HG02642 (cell line): ENCODE measurements around the gene KRTCAP2.

Experiments used
- ATAC-seq: cut with Tn5 transposase; IDR thresholded peaks from one replicate; pipeline ENCODE4 v1.9.1; 2021; ENCODE audit warnings: mild to moderate bottlenecking; ENCODE audit not compliant: unreplicated experiment, poor library complexity

KRTCAP2 gene

DNA sequence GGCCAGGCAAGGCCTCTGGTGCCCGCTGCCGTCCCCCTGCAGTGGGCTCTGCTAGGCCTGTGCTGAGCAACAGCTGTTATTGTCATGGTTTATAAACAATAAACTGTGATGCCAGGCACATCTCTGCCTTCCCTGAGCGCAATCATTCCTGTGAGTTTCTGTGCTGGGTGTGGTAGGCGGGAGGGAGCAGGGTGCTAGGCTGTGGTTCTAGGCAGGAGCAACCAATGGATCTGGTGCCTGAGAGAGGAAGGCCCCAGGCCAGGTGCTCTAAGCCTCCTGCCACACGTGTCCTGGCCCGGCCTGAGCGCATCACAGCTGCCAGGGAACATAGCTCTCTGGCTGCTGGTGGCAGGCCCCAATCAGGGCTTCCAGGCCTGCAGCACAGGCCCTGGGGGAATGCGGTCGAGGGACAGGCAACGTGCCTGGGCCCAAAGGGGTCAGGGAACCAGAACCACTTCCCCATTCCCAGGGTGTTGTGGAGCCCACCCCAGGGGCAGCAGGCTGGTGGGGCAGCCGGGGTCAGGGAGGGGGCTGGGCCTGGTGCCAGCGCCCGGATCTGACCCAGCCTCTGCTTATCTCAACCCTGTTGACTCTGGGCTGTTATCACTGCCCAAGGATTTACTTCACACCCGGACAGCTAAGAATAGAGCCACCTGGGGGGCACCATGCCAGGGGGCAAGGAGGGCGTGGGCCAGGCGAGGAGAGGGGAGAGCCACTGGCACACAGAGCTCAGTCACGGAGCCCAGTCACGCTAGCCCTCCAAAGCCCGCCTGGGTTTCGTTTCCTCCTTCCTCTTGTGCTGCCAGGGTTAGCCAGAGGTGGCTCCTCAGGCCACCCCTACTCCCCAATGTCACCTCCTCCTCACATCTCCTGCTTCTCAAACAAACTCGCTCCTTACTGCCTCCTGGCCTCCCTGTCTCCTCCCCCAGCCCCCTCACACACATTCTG lies 12.0 kb upstream of the KRTCAP2 start:
- peak; percentile 69 for ATAC-seq

DNA sequence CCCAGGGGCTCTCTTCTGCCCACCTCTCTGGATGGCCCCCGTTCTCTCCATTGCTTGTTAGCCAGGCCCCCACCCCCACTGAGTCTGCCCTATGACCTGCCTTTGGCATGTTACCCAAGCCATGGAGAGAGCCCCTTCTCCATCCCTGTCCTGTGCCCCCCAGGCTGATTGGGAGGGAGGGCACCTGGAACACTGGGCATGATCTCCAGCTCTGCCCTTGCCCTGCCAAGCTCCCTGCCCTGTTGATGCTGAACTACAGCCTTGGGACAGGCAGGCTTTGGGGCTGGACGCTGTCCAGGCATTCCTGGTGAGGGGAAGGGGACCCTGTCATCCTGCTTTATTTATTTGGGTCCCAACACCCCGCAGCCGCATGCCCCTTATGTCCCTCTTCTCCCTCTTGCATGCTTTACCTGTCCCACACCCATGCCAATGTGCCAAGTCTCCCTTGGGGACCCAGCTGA lies 11.3 kb upstream of the KRTCAP2 start:
- no peak for ATAC-seq

DNA sequence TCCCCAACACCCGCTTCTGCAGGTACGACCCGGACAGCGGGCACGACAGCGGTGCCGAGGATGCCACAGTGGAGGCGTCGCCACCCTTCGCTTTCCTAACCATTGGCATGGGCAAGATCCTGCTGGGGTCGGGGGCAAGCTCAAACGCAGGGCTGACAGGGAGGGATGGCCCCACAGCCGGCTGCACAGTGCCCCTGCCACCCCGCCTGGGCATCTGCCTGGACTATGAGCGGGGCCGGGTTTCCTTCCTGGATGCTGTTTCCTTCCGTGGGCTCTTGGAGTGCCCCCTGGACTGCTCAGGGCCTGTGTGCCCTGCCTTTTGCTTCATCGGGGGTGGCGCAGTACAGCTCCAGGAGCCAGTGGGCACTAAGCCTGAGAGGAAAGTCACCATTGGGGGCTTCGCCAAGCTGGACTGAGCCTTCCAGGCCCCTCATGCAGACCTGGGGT lies 10.7 kb upstream of the KRTCAP2 start:
- ATAC-seq, result no peak

GRCh38 chr1:155182052-155182550 lies 9.0 kb upstream of the KRTCAP2 start:
- ATAC-seq, result no peak

DNA sequence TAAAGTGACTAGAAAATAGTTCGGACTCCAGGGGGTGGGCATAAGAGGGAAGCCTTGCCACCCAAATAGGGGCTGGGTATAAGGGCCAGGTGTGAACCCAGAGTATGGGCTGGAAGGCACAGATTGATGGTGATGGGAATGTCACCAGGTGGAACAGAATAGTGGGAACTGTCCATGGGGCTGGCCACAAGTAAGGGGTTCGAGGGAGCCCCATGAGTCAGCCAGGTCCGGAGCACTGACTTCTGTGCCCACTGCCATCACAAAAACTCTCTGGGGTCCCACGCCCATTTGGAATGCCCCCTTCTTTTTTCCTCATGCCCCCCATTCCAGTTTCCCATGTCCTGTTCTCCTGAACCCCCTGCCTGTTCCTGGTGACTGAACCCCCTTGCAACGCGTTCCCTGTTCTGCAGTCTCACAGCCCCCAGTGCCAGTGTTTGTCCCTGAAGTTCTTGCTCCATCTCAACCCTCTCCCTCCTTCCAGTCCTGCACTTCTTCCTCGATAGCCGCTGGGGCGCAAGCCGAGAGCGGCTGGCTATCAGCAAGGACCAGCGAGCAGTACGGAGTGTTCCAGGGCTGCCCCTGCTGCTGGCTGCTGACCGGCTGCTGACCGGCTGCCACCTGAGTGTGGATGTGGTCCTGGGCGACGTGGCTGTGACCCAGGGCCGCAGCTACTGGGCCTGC lies 8.4 kb upstream of the KRTCAP2 start:
- no peak for ATAC-seq

GRCh38 chr1:155179112-155180031 lies 6.3 kb upstream of the KRTCAP2 start:
- no peak for ATAC-seq

DNA sequence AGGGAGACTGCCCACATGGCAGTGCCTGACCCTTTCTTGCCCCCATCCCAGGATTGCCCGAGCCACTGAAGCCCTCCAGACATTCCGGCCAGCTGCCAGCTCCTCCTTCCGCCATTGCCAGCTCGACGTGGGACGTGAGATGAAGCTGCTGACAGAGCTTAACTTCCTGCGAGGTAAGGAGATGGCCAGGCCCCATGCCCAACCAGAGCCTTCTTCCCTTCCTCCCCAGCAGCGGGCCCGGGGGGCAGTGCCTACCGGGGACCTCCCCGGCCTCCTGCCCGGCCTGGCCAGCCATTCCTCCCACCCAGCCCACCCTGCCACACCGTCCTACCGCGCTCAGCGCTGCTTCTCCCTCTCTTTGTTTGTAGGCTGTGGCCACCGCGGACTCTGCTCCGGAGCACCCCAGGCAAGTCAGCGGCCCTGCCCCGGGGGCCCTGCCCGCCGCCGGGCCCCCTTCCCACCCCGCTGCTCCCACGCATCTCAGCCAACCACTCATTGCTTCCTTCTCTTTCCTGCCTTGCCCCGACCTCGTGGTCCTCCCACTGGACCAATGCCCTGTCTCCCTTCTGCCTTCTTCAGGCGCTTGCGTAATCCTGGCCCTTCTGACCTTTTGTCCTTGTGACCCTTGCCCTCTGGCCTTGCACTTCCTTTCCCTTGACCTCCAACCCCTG lies 5.5 kb upstream of the KRTCAP2 start:
- no peak for ATAC-seq

DNA sequence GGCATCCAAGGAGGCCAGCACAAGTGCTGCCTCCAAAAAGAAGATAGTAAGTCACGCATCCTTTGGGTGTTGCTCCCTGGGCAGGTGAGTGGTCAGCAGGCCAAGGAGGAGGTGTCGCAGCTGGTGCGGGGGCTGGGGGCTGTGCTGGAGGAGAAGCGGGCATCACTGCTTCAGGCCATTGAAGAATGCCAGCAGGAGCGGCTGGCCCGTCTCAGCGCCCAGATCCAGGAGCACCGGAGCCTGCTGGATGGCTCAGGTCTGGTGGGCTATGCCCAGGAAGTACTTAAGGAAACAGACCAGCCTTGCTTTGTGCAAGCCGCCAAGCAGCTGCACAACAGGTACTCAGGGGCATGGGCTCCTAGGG lies 4.8 kb upstream of the KRTCAP2 start:
- ATAC-seq, result no peak

GRCh38 chr1:155177192-155177917 lies 4.3 kb upstream of the KRTCAP2 start:
- no peak for ATAC-seq

GRCh38 chr1:155176544-155177071 lies 3.5 kb upstream of the KRTCAP2 start:
- no peak for ATAC-seq

DNA sequence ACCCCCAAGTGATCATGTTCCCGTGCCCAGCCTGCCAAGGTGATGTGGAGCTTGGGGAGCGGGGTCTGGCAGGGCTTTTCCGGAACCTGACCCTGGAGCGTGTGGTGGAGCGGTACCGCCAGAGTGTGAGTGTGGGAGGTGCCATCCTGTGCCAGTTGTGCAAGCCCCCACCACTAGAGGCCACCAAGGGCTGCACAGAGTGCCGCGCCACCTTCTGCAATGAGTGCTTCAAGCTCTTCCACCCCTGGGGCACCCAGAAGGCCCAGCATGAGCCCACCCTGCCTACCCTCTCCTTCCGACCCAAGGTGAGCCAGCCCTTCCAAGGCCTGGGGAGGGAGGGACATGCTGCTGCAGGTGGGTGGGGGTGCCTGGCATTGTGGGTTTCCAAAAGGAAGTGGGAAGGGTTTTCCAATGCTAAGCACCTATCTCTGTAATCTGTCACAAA lies 2.8 kb upstream of the KRTCAP2 start:
- no peak for ATAC-seq

- no peak for ATAC-seq
Observed at GRCh38 chr1:155175281-155175926, 2.3 kb upstream of the KRTCAP2 start.

DNA sequence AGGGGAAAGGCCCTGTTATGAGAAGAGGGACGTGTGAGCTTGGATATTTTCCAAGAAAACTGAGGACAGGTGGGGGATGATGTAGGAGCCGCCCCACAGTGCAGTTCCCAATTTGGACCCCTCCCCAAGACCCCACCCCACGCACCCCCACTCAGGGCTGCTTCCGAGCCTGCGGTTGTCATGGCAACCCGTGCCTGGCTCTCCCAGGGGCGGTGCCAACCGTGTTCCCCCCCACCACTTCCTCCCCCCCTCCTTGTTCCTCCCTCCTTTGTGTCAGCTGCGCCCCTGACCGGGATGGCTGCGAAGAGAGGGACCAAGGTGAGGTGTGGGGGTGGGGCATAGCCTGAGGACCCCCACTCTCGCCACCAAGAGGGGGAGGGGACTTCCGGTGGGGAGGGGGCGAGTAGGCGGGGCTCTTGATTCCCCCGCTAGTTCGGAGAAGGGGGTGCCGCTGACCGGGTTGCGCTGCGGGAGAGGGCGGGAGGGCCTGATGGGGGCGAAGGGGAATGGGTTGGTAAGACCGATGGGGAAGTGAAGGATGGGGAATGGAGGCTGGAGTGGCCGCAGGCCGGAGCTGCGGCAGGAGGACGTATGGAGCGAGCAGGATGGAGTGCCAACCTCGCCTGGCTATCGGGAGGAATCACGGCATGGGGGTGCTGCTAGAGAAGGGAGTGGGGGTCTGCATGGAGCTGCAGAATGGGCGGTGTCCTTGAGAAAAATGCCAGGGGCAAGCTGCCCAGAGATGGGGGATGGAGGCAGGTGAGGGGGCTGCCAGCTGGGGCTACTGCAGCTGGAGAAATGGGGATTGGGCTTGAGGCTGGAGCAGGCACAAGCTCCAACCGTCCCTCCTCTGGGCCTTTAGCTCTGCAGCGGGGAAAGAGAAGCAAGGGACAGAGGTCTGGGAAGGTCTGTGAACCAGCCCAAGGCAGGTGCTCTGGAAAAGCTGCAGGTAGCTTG lies 1.5 kb upstream of the KRTCAP2 start:
- ATAC-seq, result no peak

GRCh38 chr1:155173478-155174323 lies 597 bp upstream of the KRTCAP2 start, which contains the start of gene TRIM46:
TSS of gene TRIM46 (plus strand) at chr1:155173849. CDS start at chr1:155173967, 118 bp downstream.
- peak; percentile 12 for ATAC-seq

DNA sequence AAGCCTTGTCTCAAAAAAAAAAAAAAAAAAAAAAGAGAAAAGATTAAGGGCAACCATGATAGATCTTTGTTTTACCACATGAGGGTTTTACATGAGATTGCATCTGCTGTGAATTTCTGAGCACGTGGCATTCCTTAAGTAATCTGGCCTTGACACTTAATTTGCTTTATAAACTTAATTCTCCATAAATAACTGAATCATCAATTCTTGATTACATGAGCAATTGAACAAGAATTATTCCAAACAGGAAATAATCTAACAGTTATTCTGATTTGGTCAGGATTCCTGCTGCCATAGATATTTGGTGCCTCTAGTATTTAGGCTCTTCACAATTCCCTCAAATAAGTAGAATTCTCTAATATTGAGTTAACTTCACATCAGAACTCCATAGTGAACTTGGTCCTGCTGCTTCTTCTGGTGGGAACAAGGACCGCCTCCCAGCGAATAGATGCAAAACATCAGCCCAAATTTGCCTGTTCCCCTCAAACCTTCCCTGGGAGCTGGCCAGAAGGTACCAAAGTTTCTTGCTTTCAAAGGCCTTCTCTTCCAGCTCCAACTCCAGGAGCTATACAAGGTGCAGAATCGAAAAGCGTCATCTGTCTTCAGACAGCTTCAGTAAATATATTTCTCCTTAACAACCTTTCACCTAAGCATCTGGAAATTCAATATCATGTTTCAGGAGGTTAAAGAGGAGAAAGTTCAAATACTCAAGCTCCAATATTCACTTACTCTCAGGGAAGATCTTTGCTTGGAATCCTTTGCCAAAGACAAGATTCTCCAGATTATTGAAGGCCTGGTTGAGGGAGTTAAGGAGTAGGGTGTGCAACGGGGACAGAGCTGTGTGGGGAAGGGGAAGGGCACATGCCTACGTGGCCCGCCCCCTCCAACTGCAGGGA lies 1.0 kb downstream of the KRTCAP2 start:
- ATAC-seq, result no peak
